Stimulated activated CD8-positive, alpha-beta memory T cell treated with anti-CD3 and anti-CD28 coated beads, Interleukin-7, amount 100 ng/mL, for 4 hours (primary cell): ENCODE measurements around the gene EFHC2.
"Not testable (repeated sequence)": the region's sequence is repeated elsewhere in the genome, so short reads cannot be mapped to it uniquely, and the experiment has no call there.

ENCODE experiments used
- DNase-seq, 2 donors: peaks; one replicate each; pipeline ENCODE4 v3.0.0-alpha.2; 2020; ENCODE audit warnings: low read depth in 2 of 2

The EFHC2 gene

GRCh38 chrX:44234116-44234515 lies 109.4 kb downstream of the EFHC2 start:
- DNase-seq, result no peak

GRCh38 chrX:44232081-44232480 lies 111.4 kb downstream of the EFHC2 start:
- no peak for DNase-seq

- DNase-seq, result no peak
These were observed 114.9 kb downstream of the EFHC2 start for GRCh38 chrX:44228621-44229020.

GRCh38 chrX:44227991-44228390 lies 115.5 kb downstream of the EFHC2 start:
- DNase-seq, result no peak

GRCh38 chrX:44225667-44226066 lies 117.8 kb downstream of the EFHC2 start:
- no peak for DNase-seq

GRCh38 chrX:44224760-44225159 lies 118.7 kb downstream of the EFHC2 start:
- no peak for DNase-seq

- DNase-seq, result no peak
These were observed 120.3 kb downstream of the EFHC2 start for GRCh38 chrX:44223150-44223549.

- no peak for DNase-seq
These were observed 125.0 kb downstream of the EFHC2 start for GRCh38 chrX:44218465-44218864.

- DNase-seq, result no peak
These were observed 127.3 kb downstream of the EFHC2 start for GRCh38 chrX:44216171-44216570.

- no peak for DNase-seq
These were observed 139.7 kb downstream of the EFHC2 start for GRCh38 chrX:44203791-44204190.

- no peak for DNase-seq
These were observed 140.9 kb downstream of the EFHC2 start for GRCh38 chrX:44202596-44202995.

GRCh38 chrX:44189116-44189515 lies 154.4 kb downstream of the EFHC2 start:
- no peak for DNase-seq

- DNase-seq, result not testable (repeated sequence)
These were observed 155.6 kb downstream of the EFHC2 start for GRCh38 chrX:44187915-44188314.

- no peak for DNase-seq
These were observed 160.1 kb downstream of the EFHC2 start for GRCh38 chrX:44183329-44183728.

GRCh38 chrX:44178274-44179053 lies 165.0 kb downstream of the EFHC2 start:
- no peak for DNase-seq

GRCh38 chrX:44175455-44175854 lies 168.0 kb downstream of the EFHC2 start:
- DNase-seq, result no peak

GRCh38 chrX:44174061-44174460 lies 169.4 kb downstream of the EFHC2 start:
- no peak for DNase-seq

- no peak for DNase-seq
These were observed 170.3 kb downstream of the EFHC2 start for GRCh38 chrX:44173219-44173618.

GRCh38 chrX:44167116-44167515 lies 176.4 kb downstream of the EFHC2 start:
- DNase-seq, result no peak

- DNase-seq, result no peak
These were observed 180.5 kb downstream of the EFHC2 start for GRCh38 chrX:44162964-44163475.

- DNase-seq, result no peak
These were observed 185.6 kb downstream of the EFHC2 start for GRCh38 chrX:44157858-44158257.

GRCh38 chrX:44157283-44157682 lies 186.2 kb downstream of the EFHC2 start:
- no peak for DNase-seq

GRCh38 chrX:44156726-44157125 lies 186.7 kb downstream of the EFHC2 start:
- no peak for DNase-seq

GRCh38 chrX:44155126-44155525 lies 188.3 kb downstream of the EFHC2 start:
- no peak for DNase-seq
